Measurements from ENCODE around the gene GABRA1.

DNA sequence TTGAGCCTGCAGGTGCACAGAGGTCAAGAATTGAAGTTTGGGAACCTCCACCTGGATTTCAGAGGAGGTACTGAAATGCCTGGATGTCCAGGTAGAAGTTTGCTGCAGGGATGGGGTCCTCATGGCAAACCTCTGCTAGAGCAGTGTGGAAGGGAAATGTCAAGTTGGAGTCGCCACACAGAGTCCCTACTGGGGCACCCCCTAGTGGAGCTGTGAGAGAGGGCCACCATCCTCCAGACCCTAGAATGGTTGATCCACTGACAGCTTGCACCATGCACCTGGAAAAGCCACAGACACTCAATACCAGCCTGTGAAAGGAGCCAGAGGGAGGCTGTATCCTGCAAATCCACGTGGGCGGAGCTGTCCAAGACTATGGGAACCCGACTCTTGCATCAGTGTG is 78.0 kb downstream of the GABRA1 start:
- TF ChIP-seq, protein P1, sequence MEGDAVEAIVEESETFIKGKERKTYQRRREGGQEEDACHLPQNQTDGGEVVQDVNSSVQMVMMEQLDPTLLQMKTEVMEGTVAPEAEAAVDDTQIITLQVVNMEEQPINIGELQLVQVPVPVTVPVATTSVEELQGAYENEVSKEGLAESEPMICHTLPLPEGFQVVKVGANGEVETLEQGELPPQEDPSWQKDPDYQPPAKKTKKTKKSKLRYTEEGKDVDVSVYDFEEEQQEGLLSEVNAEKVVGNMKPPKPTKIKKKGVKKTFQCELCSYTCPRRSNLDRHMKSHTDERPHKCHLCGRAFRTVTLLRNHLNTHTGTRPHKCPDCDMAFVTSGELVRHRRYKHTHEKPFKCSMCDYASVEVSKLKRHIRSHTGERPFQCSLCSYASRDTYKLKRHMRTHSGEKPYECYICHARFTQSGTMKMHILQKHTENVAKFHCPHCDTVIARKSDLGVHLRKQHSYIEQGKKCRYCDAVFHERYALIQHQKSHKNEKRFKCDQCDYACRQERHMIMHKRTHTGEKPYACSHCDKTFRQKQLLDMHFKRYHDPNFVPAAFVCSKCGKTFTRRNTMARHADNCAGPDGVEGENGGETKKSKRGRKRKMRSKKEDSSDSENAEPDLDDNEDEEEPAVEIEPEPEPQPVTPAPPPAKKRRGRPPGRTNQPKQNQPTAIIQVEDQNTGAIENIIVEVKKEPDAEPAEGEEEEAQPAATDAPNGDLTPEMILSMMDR (IDR thresholded peaks at IDR 0.05) = no peak
- no peak for TF ChIP-seq POLR2A (IDR thresholded peaks at IDR 0.05)
